HG03378 (cell line): Measurements from ENCODE around the gene RAD51D.
"Not testable (repeated sequence)": the region's sequence is repeated elsewhere in the genome, so short reads cannot be mapped to it uniquely, and the experiment has no call there.

Experiments used
- ATAC-seq: cut with Tn5 transposase; IDR thresholded peaks from one replicate; pipeline ENCODE4 v1.9.1; 2021; ENCODE audit warnings: mild to moderate bottlenecking, moderate library complexity; ENCODE audit not compliant: unreplicated experiment

RAD51D gene

GRCh38 chr17:35073183-35073790 lies 46.4 kb downstream of the RAD51D start:
- ATAC-seq = no peak

GRCh38 chr17:35069311-35069710 lies 50.3 kb downstream of the RAD51D start:
- no peak for ATAC-seq

GRCh38 chr17:35068249-35068648 lies 51.4 kb downstream of the RAD51D start:
- no peak for ATAC-seq

GRCh38 chr17:35065880-35066279 lies 53.8 kb downstream of the RAD51D start:
- no peak for ATAC-seq

- ATAC-seq = no peak
Observed at GRCh38 chr17:35064516-35065215, 55.0 kb downstream of the RAD51D start.

- peak; percentile 78 for ATAC-seq
Observed at GRCh38 chr17:35063514-35064223, 56.0 kb downstream of the RAD51D start, which contains the start of gene RFFL. Gene RFFL (minus strand): TSS chr17:35063707. CDS start chr17:35026553, 37,154 bp downstream.

- ATAC-seq = no peak
Observed at GRCh38 chr17:35062308-35062707, 57.4 kb downstream of the RAD51D start.

- ATAC-seq = no peak
Observed at GRCh38 chr17:35057332-35057915, 62.2 kb downstream of the RAD51D start.

GRCh38 chr17:35056013-35056412 lies 63.6 kb downstream of the RAD51D start:
- ATAC-seq = no peak

GRCh38 chr17:35053204-35053603 lies 66.5 kb downstream of the RAD51D start:
- ATAC-seq = no peak

- no peak for ATAC-seq
Observed at GRCh38 chr17:35052780-35053179, 66.9 kb downstream of the RAD51D start.

- no peak for ATAC-seq
Observed at GRCh38 chr17:35052241-35052610, 67.4 kb downstream of the RAD51D start.

- ATAC-seq = no peak
Observed at GRCh38 chr17:35051579-35052240, 68.0 kb downstream of the RAD51D start.

- peak; percentile 49 for ATAC-seq
Observed at GRCh38 chr17:35051183-35051578, 68.5 kb downstream of the RAD51D start.

GRCh38 chr17:35050170-35050569 lies 69.5 kb downstream of the RAD51D start:
- no peak for ATAC-seq

- no peak for ATAC-seq
Observed at GRCh38 chr17:35048685-35049379, 70.8 kb downstream of the RAD51D start.

GRCh38 chr17:35046740-35047283 lies 72.8 kb downstream of the RAD51D start:
- ATAC-seq = peak; percentile 49

- no peak for ATAC-seq
Observed at GRCh38 chr17:35046245-35046644, 73.4 kb downstream of the RAD51D start.

GRCh38 chr17:35045458-35045979 lies 74.1 kb downstream of the RAD51D start:
- not testable (repeated sequence) for ATAC-seq

GRCh38 chr17:35044181-35044580 lies 75.5 kb downstream of the RAD51D start:
- ATAC-seq = no peak
